Measurements from ENCODE around the gene ARL15. TPM values are rescaled to one million over a fixed set of nuclear protein-coding genes. Genes with fewer than 3 reads are reported as not detected.

Gene ARL15
- total and polyA plus RNA-seq, 2 of the 4 experiments (the other 2 are of a cell fraction) = 7.3 to 19.2 TPM

- intact Hi-C loops (cut with micrococcal nuclease) (no loop called here), dilution Hi-C loops (cut with HindIII; ENCODE audit: low sequenced_read_pairs, unreplicated experiment) (no loop called here), in situ Hi-C loops (cut with MboI; ENCODE audit: low sequenced_read_pairs) (no loop called here)
- Histone ChIP-seq H3K36me3 (ENCODE audit: control insufficient read depth, insufficient read depth, low read length) (no peaks in the 10 kb centered on the region), H3K14ac (replicated peaks; ENCODE audit: low read depth, low read length) (no peak overlapping the region), H4K8ac (ENCODE audit: low read depth in 2 of 2, low read length in 2 of 2) (no peak overlapping the region), H3K4me1 (ENCODE audit: control insufficient read depth, insufficient read depth, low read length) (peaks cover 4% of the 10 kb centered on the region; the same call in 1 of the 2 replicates), H2AK9ac (replicated peaks; ENCODE audit: low read depth, low read length, poor library complexity) (no peak overlapping the region), H3K9me3 (ENCODE audit: control insufficient read depth, insufficient read depth, low read length) (no peaks in the 10 kb centered on the region), H2BK20ac (ENCODE audit: low read depth, low read length) (no peak overlapping the region), H3K23ac (ENCODE audit: low read depth, low read length) (no peak overlapping the region), H4K5ac (ENCODE audit: low read depth, low read length) (no peak overlapping the region), H3K79me1 (ENCODE audit: low read depth in 1 of 2, low read length in 2 of 2) (no peaks in the 10 kb centered on the region), H4K91ac (ENCODE audit: insufficient read depth, low read depth, low read length) (no peak overlapping the region), H2BK120ac (ENCODE audit: low read depth, low read length) (no peak overlapping the region), H2BK5ac (ENCODE audit: low read depth, low read length, poor library complexity, severe bottlenecking) (no peak overlapping the region), H3K4ac (ENCODE audit: low read depth, low read length) (no peak overlapping the region), H4K20me1 (ENCODE audit: insufficient read depth, low read length) (no peaks in the 10 kb centered on the region), H2BK15ac (ENCODE audit: low read depth, low read length) (no peak overlapping the region), H3K27ac (ENCODE audit: insufficient read depth, low read length) (no peak overlapping the region), H3K4me3 (ENCODE audit: insufficient read depth, low read depth, low read length) (no peak overlapping the region), H2AFZ (replicated peaks; ENCODE audit: low read length, poor library complexity) (no peak overlapping the region), H2AK5ac (ENCODE audit: low read depth, low read length) (no peak overlapping the region), H3K18ac (ENCODE audit: low read depth, low read length) (no peak overlapping the region), H3K4me2 (ENCODE audit: low read depth, low read length) (no peak overlapping the region), H3K27me3 (ENCODE audit: control insufficient read depth, insufficient read depth, low read length) (no peaks in the 10 kb centered on the region), H3K56ac (ENCODE audit: extremely low read depth, insufficient read depth, low read length) (no peak overlapping the region), H3K9me1 (ENCODE audit: insufficient read depth, low read length) (no peaks in the 10 kb centered on the region; the same call in 1 of the 2 replicates), H3K9ac (ENCODE audit: low read depth, low read length) (no peak overlapping the region)
- TF ChIP-seq RAD21 (IDR thresholded peaks at IDR 0.05; ENCODE audit: low read length) (no peak), NFE2L2 (IDR thresholded peaks at IDR 0.05; ENCODE audit: low read depth, low read length) (no peak), USF2 (IDR thresholded peaks at IDR 0.05; ENCODE audit: low read depth, low read length) (no peak), SMC3 (IDR thresholded peaks at IDR 0.05; ENCODE audit: low read depth, low read length) (no peak), CHD1 (IDR thresholded peaks at IDR 0.05; ENCODE audit: low read depth, low read length) (no peak), MXI1 (IDR thresholded peaks at IDR 0.05; ENCODE audit: borderline replicate concordance, low read depth, low read length) (no peak), BHLHE40 (IDR thresholded peaks at IDR 0.05; ENCODE audit: low read depth, low read length) (no peak), MAZ (IDR thresholded peaks at IDR 0.05; ENCODE audit: borderline replicate concordance, low read depth, low read length) (no peak), POLR2A (IDR thresholded peaks at IDR 0.05; ENCODE audit: low read depth, low read length) (no peak), CEBPB (IDR thresholded peaks at IDR 0.05; ENCODE audit: low read depth, low read length) (no peak), MAFK (IDR thresholded peaks at IDR 0.05; ENCODE audit: low read depth, low read length) (no peak), RFX5 (IDR thresholded peaks at IDR 0.05; ENCODE audit: low read depth, low read length) (no peak), FOS (IDR thresholded peaks at IDR 0.05; ENCODE audit: low read depth, low read length) (no peak), RCOR1 (IDR thresholded peaks at IDR 0.05; ENCODE audit: insufficient replicate concordance, low read length) (no peak)
- TF ChIP-seq, protein P1, sequence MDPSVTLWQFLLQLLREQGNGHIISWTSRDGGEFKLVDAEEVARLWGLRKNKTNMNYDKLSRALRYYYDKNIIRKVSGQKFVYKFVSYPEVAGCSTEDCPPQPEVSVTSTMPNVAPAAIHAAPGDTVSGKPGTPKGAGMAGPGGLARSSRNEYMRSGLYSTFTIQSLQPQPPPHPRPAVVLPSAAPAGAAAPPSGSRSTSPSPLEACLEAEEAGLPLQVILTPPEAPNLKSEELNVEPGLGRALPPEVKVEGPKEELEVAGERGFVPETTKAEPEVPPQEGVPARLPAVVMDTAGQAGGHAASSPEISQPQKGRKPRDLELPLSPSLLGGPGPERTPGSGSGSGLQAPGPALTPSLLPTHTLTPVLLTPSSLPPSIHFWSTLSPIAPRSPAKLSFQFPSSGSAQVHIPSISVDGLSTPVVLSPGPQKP (IDR thresholded peaks at IDR 0.05; ENCODE audit: borderline replicate concordance, low read depth, low read length) = no peak
- TF ChIP-seq, protein P2, sequence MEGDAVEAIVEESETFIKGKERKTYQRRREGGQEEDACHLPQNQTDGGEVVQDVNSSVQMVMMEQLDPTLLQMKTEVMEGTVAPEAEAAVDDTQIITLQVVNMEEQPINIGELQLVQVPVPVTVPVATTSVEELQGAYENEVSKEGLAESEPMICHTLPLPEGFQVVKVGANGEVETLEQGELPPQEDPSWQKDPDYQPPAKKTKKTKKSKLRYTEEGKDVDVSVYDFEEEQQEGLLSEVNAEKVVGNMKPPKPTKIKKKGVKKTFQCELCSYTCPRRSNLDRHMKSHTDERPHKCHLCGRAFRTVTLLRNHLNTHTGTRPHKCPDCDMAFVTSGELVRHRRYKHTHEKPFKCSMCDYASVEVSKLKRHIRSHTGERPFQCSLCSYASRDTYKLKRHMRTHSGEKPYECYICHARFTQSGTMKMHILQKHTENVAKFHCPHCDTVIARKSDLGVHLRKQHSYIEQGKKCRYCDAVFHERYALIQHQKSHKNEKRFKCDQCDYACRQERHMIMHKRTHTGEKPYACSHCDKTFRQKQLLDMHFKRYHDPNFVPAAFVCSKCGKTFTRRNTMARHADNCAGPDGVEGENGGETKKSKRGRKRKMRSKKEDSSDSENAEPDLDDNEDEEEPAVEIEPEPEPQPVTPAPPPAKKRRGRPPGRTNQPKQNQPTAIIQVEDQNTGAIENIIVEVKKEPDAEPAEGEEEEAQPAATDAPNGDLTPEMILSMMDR (conservative IDR thresholded peaks at IDR 0.05; ENCODE audit: low read depth, low read length) = no peak
- ChIA-PET CTCF (no interaction called here), POLR2A (ENCODE audit: unreplicated experiment) (no interaction called here)
- no peak for ATAC-seq (ENCODE audit: low read depth)
- no peak for DNase-seq
- BruUV-seq (replicated peaks) = no TSS peak
- WGBS, 2 experiments (ENCODE audit: extremely low coverage in 2 of 2, insufficient read length in 1 of 2) = 100% methylated on average over 1 of the region's 4 CpGs; no CpG with 5 or more reads in 1 of the 2 experiments
These were observed 265.1 kb downstream of the ARL15 start for GRCh38 chr5:54045077-54045792.
